MCF 10A (cell line): Measurements from ENCODE around the gene ISG15. TPM values are rescaled to one million over a fixed set of nuclear protein-coding genes. Genes with fewer than 3 reads are reported as not detected.

Source experiments
- BruUV-seq: library from RNA; stranded (reverse); fragments of 400-500 nt; replicated peaks from 2 replicates; lab custom pipeline; 2021; lab: Mats Ljungman, UMichigan
- CTCF ChIA-PET: fragments of 300-600 bp; sonication (Branson Sonifier 250); formaldehyde crosslinking; extraction: SDS; loops from one replicate; lab custom pipeline; 2021; ENCODE audit warnings: antibody characterized with exemption, inconsistent platforms; lab: Yijun Ruan, JAX
- POLR2A ChIA-PET: fragments of 300-600, 350-650 bp; sonication (Branson Sonifier 250); formaldehyde crosslinking; extraction: SDS; loops from one replicate; lab custom pipeline; 2020; ENCODE audit warnings: antibody characterized with exemption, inconsistent platforms; lab: Yijun Ruan, JAX
- DNase-seq: peaks from one replicate; pipeline ENCODE4 v3.0.0-alpha.2; 2018; ENCODE audit not compliant: unreplicated experiment
- H3K27ac Mint-ChIP-seq: one replicate; pipeline ENCODE4 v1.8.0; 2022; ENCODE audit warnings: mild to moderate bottlenecking, low read depth, mixed read lengths; ENCODE audit not compliant: unreplicated experiment
- H3K27me3 Mint-ChIP-seq: one replicate; pipeline ENCODE4 v1.8.0; 2022; ENCODE audit warnings: mixed read lengths; ENCODE audit not compliant: insufficient read depth, unreplicated experiment
- H3K36me3 Mint-ChIP-seq: one replicate; pipeline ENCODE4 v1.8.0; 2022; ENCODE audit warnings: mild to moderate bottlenecking, moderate library complexity, mixed read lengths; ENCODE audit not compliant: insufficient read depth, unreplicated experiment
- H3K4me1 Mint-ChIP-seq: one replicate; pipeline ENCODE4 v1.8.0; 2022; ENCODE audit warnings: mixed read lengths; ENCODE audit not compliant: insufficient read depth, unreplicated experiment
- H3K4me3 Mint-ChIP-seq: one replicate; pipeline ENCODE4 v1.8.0; 2022; ENCODE audit warnings: mild to moderate bottlenecking, moderate library complexity, mixed read lengths; ENCODE audit not compliant: unreplicated experiment
- H3K9me3 Mint-ChIP-seq: one replicate; pipeline ENCODE4 v1.8.0; 2022; ENCODE audit warnings: mixed read lengths; ENCODE audit not compliant: unreplicated experiment
- CTCF ChIP-seq: fragments of 200-600 bp; IDR thresholded peaks from one replicate; pipeline ENCODE4 v1.8.0; 2022; ENCODE audit warnings: antibody characterized with exemption, mild to moderate bottlenecking; ENCODE audit not compliant: unreplicated experiment
- intact Hi-C: fragments of 100-400 bp; cut with micrococcal nuclease; formaldehyde crosslinking; loops from 2 replicates; pipeline ENCODE4 v1.14.1; 2022
- total RNA-seq: library from RNA; stranded (reverse); gene quantifications from 2 replicates; pipeline ENCODE4 v1.2.3, GENCODE V29; 2022

The ISG15 gene
- total RNA-seq, 1 experiment from 2014 or later = 7.4 TPM

GRCh38 chr1:1045129-1045528 is 31.8 kb downstream of the ISG15 start:
- Mint-ChIP-seq H3K27me3 (no peaks in the 10 kb centered on the region), H3K36me3 (peaks cover 43% of the 10 kb centered on the region), H3K4me1 (no peaks in the 10 kb centered on the region), H3K4me3 (no peak overlapping the region), H3K9me3 (no peaks in the 10 kb centered on the region), H3K27ac (no peak overlapping the region)
- ChIA-PET POLR2A (interaction anchor here (0.7 kb wide), 1 partner anchor 9 kb away, joined by 3 read pairs; no protein-coding TSS in a partner anchor), CTCF (interaction anchor here (0.8 to 1.1 kb wide), 2 partner anchors 9 to 26 kb away, joined by 3 read pairs; no protein-coding TSS in a partner anchor)
- BruUV-seq = no TSS peak
- no peak for DNase-seq
- no peak for TF ChIP-seq CTCF
- intact Hi-C loops = no loop called here

DNA sequence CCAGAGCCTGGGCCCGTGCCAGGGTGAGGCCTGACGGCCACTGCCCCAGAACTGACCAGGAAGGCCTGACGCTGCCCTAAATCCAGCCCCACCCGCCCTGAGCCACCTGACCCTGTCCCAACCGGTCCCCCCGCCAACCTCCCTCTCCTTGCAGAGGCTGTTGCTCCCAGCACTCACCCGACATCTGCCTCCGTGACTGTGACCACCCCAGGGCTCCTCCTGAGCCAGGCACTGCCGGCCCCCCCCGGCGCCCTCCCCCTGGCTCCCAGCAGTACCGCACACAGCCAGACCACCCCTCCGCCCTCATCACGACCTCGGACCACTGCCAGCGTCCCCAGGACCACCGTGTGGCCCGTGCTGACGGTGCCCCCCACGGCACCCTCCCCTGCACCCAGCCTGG is 32.9 kb downstream of the ISG15 start:
- DNase-seq = no peak
- no peaks in the 10 kb centered on the region for H3K4me1 Mint-ChIP-seq
- ChIA-PET POLR2A (no interaction called here), CTCF (interaction anchor here (1.1 kb wide), 1 partner anchor 8 kb away, joined by 3 read pairs; no protein-coding TSS in a partner anchor)
- no peaks in the 10 kb centered on the region for H3K9me3 Mint-ChIP-seq
- no peaks in the 10 kb centered on the region for H3K27me3 Mint-ChIP-seq
- TF ChIP-seq CTCF = no peak
- intact Hi-C loops = no loop called here
- BruUV-seq = no TSS peak
- peaks cover 47% of the 10 kb centered on the region for H3K36me3 Mint-ChIP-seq
- no peak overlapping the region for H3K27ac Mint-ChIP-seq
- no peak overlapping the region for H3K4me3 Mint-ChIP-seq

GRCh38 chr1:1046767-1047166 is 33.5 kb downstream of the ISG15 start:
- DNase-seq = no peak
- TF ChIP-seq CTCF = no peak
- Mint-ChIP-seq H3K36me3 (peaks cover 47% of the 10 kb centered on the region), H3K4me1 (no peaks in the 10 kb centered on the region), H3K27me3 (no peaks in the 10 kb centered on the region), H3K27ac (no peak overlapping the region), H3K4me3 (no peak overlapping the region), H3K9me3 (no peaks in the 10 kb centered on the region)
- intact Hi-C loops = no loop called here
- ChIA-PET CTCF (no interaction called here), POLR2A (no interaction called here)
- BruUV-seq = no TSS peak

- BruUV-seq = no TSS peak
- POLR2A ChIA-PET = no interaction called here
Observed at GRCh38 chr1:1047407-1047806, 34.1 kb downstream of the ISG15 start.

More at GRCh38 chr1:1047407-1047806, 34.1 kb downstream of the ISG15 start:
- intact Hi-C loops = no loop called here
- peaks cover 47% of the 10 kb centered on the region for H3K36me3 Mint-ChIP-seq
- H3K9me3 Mint-ChIP-seq = no peaks in the 10 kb centered on the region
- no peak for DNase-seq
- TF ChIP-seq CTCF = no peak
- H3K4me3 Mint-ChIP-seq = no peak overlapping the region
- CTCF ChIA-PET = interaction anchor here (0.5 to 1.4 kb wide), 3 partner anchors 18 to 45 kb away, joined by 3 read pairs; no protein-coding TSS in a partner anchor
- H3K4me1 Mint-ChIP-seq = no peaks in the 10 kb centered on the region
- H3K27ac Mint-ChIP-seq = no peak overlapping the region
- H3K27me3 Mint-ChIP-seq = no peaks in the 10 kb centered on the region
